Fibroblast of villous mesenchyme (primary cell): ENCODE data around the gene RPTN. TPM values are rescaled to one million over a fixed set of nuclear protein-coding genes. Genes with fewer than 3 reads are reported as not detected.

ENCODE experiments used
- DNase-seq: peaks from one replicate; pipeline ENCODE4 v3.0.0-alpha.2; 2010; ENCODE audit warnings: low read depth
- H3K4me3 ChIP-seq: 2 replicates; pipeline ENCODE4 v1.5.1; 2011; ENCODE audit warnings: low read depth, mild to moderate bottlenecking, low read length
- CTCF ChIP-seq: IDR thresholded peaks from 2 replicates; pipeline ENCODE4 v1.5.1; 2012; ENCODE audit warnings: low read depth, mild to moderate bottlenecking, low read length; ENCODE audit not compliant: insufficient read depth
- total RNA-seq: library from RNA; depleted of rRNA; stranded (reverse); fragments of >200 nt; gene quantifications from 2 replicates; pipeline ENCODE4 v1.2.3, GENCODE V29; 2012

RPTN gene
- total RNA-seq, 1 donor: not detected

- H3K4me3 ChIP-seq: no peak overlapping the region
- no peak for DNase-seq
- TF ChIP-seq CTCF: no peak
Measured at GRCh38 chr1:152165286-152166077, 6.5 kb upstream of the RPTN start.

GRCh38 chr1:152164517-152165136 lies 5.6 kb upstream of the RPTN start:
- no peak for TF ChIP-seq CTCF
- DNase-seq: no peak
- H3K4me3 ChIP-seq: no peak overlapping the region

DNA sequence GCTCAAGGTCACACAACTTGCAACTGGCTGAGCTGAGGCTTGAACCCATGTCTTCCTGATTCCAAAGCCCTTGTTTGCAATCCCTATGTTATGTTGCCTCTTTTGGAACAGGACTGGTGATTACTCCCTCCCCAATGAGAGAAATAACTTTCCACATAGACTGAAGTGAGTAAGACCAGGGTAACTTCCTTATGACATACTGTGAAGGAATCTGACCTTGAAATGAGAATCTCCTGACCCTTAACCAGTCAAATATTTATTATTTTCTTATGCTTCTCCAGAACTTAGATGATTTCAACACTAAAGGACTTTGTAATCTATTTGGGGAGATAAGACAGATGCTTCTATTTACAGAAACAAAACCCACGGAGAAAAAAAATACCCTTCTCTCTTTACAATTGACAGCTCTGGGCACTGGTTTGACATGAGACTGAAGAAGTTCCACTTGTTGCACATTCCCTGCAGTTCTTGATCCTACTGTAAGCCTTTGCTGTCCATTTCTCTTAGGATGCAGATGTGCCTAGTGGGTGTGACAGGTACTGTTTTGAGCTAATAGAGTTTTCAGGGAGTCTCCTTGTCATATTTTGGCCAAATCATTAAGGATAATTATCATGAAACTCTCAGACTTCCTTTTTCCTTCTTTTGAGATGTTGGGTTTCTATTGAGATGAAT lies 3.9 kb upstream of the RPTN start:
- no peak for TF ChIP-seq CTCF
- no peak overlapping the region for H3K4me3 ChIP-seq
- peak; percentile 86 for DNase-seq

GRCh38 chr1:152160576-152160975 lies 1.5 kb upstream of the RPTN start:
- TF ChIP-seq CTCF: no peak
- no peak for DNase-seq
- no peak overlapping the region for H3K4me3 ChIP-seq

GRCh38 chr1:152153996-152154395 lies 5.0 kb downstream of the RPTN start:
- no peak overlapping the region for H3K4me3 ChIP-seq
- no peak for DNase-seq
- TF ChIP-seq CTCF: no peak

DNA sequence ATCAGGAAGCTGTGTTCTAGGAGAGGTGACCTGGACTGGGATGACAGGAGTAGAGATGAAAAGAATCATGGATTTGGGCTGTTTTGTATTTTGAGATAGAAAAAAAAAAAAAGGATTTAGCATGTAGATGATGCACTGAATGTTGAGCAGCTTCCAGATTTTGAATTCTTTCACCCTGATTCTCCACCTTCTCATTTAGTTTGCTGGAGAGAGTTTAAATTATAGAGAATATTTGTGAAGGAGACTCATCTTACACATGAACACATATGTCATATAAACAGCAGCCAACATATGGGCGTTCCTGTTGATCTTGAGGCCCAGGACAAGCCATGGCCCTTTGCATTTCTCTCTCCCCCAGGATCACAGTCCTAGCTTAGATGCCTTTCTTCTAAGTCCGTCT lies 7.4 kb downstream of the RPTN start:
- DNase-seq: no peak
- H3K4me3 ChIP-seq: no peak overlapping the region
- no peak for TF ChIP-seq CTCF
